ENCODE measurements around the gene MARCO.

- TF ChIP-seq CTCF (IDR thresholded peaks at IDR 0.05) (no peak), POLR2A (IDR thresholded peaks at IDR 0.05) (no peak)
These were observed 18.6 kb upstream of the MARCO start for GRCh38 chr2:118923371-118923770.

Measured in lower leg skin (tissue), 3 donors.